Activated T-cell treated with anti-CD3 and anti-CD28 coated beads, Interleukin-2, amount 50 U/mL, for 24 hours (primary cell): Measurements from ENCODE around the gene GRK3.

Source experiments
- DNase-seq: peaks from one replicate; pipeline ENCODE4 v3.0.0-alpha.2; 2020
- H3K27ac Mint-ChIP-seq: 2 replicates; pipeline ENCODE4 v1.8.0; 2020; ENCODE audit warnings: mild to moderate bottlenecking, mixed read lengths
- H3K27me3 Mint-ChIP-seq: 2 replicates; pipeline ENCODE4 v1.8.0; 2020; ENCODE audit warnings: mixed read lengths
- H3K36me3 Mint-ChIP-seq: 2 replicates; pipeline ENCODE4 v1.8.0; 2020; ENCODE audit warnings: low read depth, mixed read lengths
- H3K4me1 Mint-ChIP-seq: 2 replicates; pipeline ENCODE4 v1.8.0; 2020; ENCODE audit warnings: low read depth, mixed read lengths
- H3K4me3 Mint-ChIP-seq: 2 replicates; pipeline ENCODE4 v1.8.0; 2020; ENCODE audit warnings: mild to moderate bottlenecking, moderate library complexity, mixed read lengths
- H3K9me3 Mint-ChIP-seq: 2 replicates; pipeline ENCODE4 v1.8.0; 2020; ENCODE audit warnings: mixed read lengths

GRK3 gene

GRCh38 chr22:25741692-25742626 lies 177.5 kb downstream of the GRK3 start, which contains the start of gene MYO18B:
Gene MYO18B (plus strand): TSS chr22:25742188. CDS start chr22:25761093, 18,905 bp downstream.
- no peaks in the 10 kb centered on the region for H3K9me3 Mint-ChIP-seq
- H3K4me3 Mint-ChIP-seq = no peak within 1 kb of the TSS
- H3K27me3 Mint-ChIP-seq = peaks cover 5% of the 10 kb centered on the region
- H3K27ac Mint-ChIP-seq = no peak within 1 kb of the TSS
- no peak for DNase-seq
- peaks cover 22% of the 10 kb centered on the region for H3K4me1 Mint-ChIP-seq
- no peaks in the 10 kb centered on the region for H3K36me3 Mint-ChIP-seq

GRCh38 chr22:25742918-25743708 lies 178.6 kb downstream of the GRK3 start:
- no peaks in the 10 kb centered on the region for H3K36me3 Mint-ChIP-seq
- H3K27me3 Mint-ChIP-seq = peaks cover 9% of the 10 kb centered on the region
- H3K4me3 Mint-ChIP-seq = no peak overlapping the region
- peaks cover 14% of the 10 kb centered on the region for H3K4me1 Mint-ChIP-seq
- DNase-seq = no peak
- no peaks in the 10 kb centered on the region for H3K9me3 Mint-ChIP-seq
- H3K27ac Mint-ChIP-seq = no peak overlapping the region

- Mint-ChIP-seq H3K4me3 (no peak overlapping the region), H3K36me3 (no peaks in the 10 kb centered on the region), H3K4me1 (peaks cover 22% of the 10 kb centered on the region), H3K9me3 (no peaks in the 10 kb centered on the region), H3K27ac (no peak overlapping the region), H3K27me3 (peaks cover 10% of the 10 kb centered on the region)
- no peak for DNase-seq
Observed at GRCh38 chr22:25744694-25745093, 180.2 kb downstream of the GRK3 start.

GRCh38 chr22:25745341-25746011 lies 181.0 kb downstream of the GRK3 start:
- Mint-ChIP-seq H3K27ac (peak overlapping the region; percentile 42), H3K4me1 (peaks cover 30% of the 10 kb centered on the region), H3K4me3 (no peak overlapping the region), H3K9me3 (no peaks in the 10 kb centered on the region), H3K27me3 (peaks cover 10% of the 10 kb centered on the region), H3K36me3 (no peaks in the 10 kb centered on the region)
- DNase-seq = no peak

- Mint-ChIP-seq H3K9me3 (no peaks in the 10 kb centered on the region), H3K4me3 (no peak overlapping the region), H3K27me3 (peaks cover 10% of the 10 kb centered on the region), H3K36me3 (no peaks in the 10 kb centered on the region), H3K27ac (peak overlapping the region; percentile 42), H3K4me1 (peaks cover 34% of the 10 kb centered on the region)
- no peak for DNase-seq
Observed at GRCh38 chr22:25746012-25746373, 181.5 kb downstream of the GRK3 start.

- Mint-ChIP-seq H3K27ac (no peak overlapping the region), H3K4me1 (peaks cover 34% of the 10 kb centered on the region), H3K27me3 (peaks cover 16% of the 10 kb centered on the region), H3K9me3 (no peaks in the 10 kb centered on the region), H3K4me3 (no peak overlapping the region), H3K36me3 (no peaks in the 10 kb centered on the region)
- DNase-seq = no peak
Observed at GRCh38 chr22:25747245-25747944, 182.9 kb downstream of the GRK3 start.

GRCh38 chr22:25748140-25748539 lies 183.7 kb downstream of the GRK3 start:
- H3K4me3 Mint-ChIP-seq = no peak overlapping the region
- DNase-seq = no peak
- H3K27ac Mint-ChIP-seq = no peak overlapping the region
- peaks cover 14% of the 10 kb centered on the region for H3K27me3 Mint-ChIP-seq
- H3K4me1 Mint-ChIP-seq = peaks cover 34% of the 10 kb centered on the region
- no peaks in the 10 kb centered on the region for H3K36me3 Mint-ChIP-seq
- no peaks in the 10 kb centered on the region for H3K9me3 Mint-ChIP-seq

GRCh38 chr22:25748704-25749103 lies 184.2 kb downstream of the GRK3 start:
- Mint-ChIP-seq H3K36me3 (no peaks in the 10 kb centered on the region), H3K4me1 (peaks cover 34% of the 10 kb centered on the region)

GRCh38 chr22:25749420-25750169 lies 185.1 kb downstream of the GRK3 start:
- Mint-ChIP-seq H3K27me3 (peaks cover 13% of the 10 kb centered on the region), H3K36me3 (no peaks in the 10 kb centered on the region), H3K9me3 (no peaks in the 10 kb centered on the region), H3K27ac (peak overlapping the region; percentile 87), H3K4me1 (peaks cover 34% of the 10 kb centered on the region), H3K4me3 (peak overlapping the region; percentile 32)
- DNase-seq = no peak

More at GRCh38 chr22:25748704-25749103, 184.2 kb downstream of the GRK3 start:
- no peak for DNase-seq
- H3K27me3 Mint-ChIP-seq = peaks cover 13% of the 10 kb centered on the region
- no peak overlapping the region for H3K4me3 Mint-ChIP-seq
- H3K9me3 Mint-ChIP-seq = no peaks in the 10 kb centered on the region
- H3K27ac Mint-ChIP-seq = no peak overlapping the region

- H3K4me3 Mint-ChIP-seq = no peak overlapping the region
- peak overlapping the region; percentile 87 for H3K27ac Mint-ChIP-seq
Observed at GRCh38 chr22:25750569-25751173, 186.2 kb downstream of the GRK3 start.

GRCh38 chr22:25751174-25751581 lies 186.7 kb downstream of the GRK3 start:
- Mint-ChIP-seq H3K27me3 (peaks cover 13% of the 10 kb centered on the region), H3K9me3 (no peaks in the 10 kb centered on the region), H3K4me3 (no peak overlapping the region), H3K4me1 (peaks cover 23% of the 10 kb centered on the region), H3K36me3 (no peaks in the 10 kb centered on the region), H3K27ac (no peak overlapping the region)
- DNase-seq = no peak

More at GRCh38 chr22:25750569-25751173, 186.2 kb downstream of the GRK3 start:
- Mint-ChIP-seq H3K36me3 (no peaks in the 10 kb centered on the region), H3K4me1 (peaks cover 28% of the 10 kb centered on the region), H3K9me3 (no peaks in the 10 kb centered on the region), H3K27me3 (peaks cover 13% of the 10 kb centered on the region)
- no peak for DNase-seq

- H3K27ac Mint-ChIP-seq = no peak overlapping the region
- no peak overlapping the region for H3K4me3 Mint-ChIP-seq
- no peaks in the 10 kb centered on the region for H3K36me3 Mint-ChIP-seq
- H3K9me3 Mint-ChIP-seq = no peaks in the 10 kb centered on the region
- H3K4me1 Mint-ChIP-seq = peaks cover 20% of the 10 kb centered on the region
- H3K27me3 Mint-ChIP-seq = peaks cover 10% of the 10 kb centered on the region
- DNase-seq = no peak
Observed at GRCh38 chr22:25752615-25753214, 188.2 kb downstream of the GRK3 start.

GRCh38 chr22:25753252-25753651 lies 188.8 kb downstream of the GRK3 start:
- H3K36me3 Mint-ChIP-seq = no peaks in the 10 kb centered on the region
- DNase-seq = no peak
- H3K4me3 Mint-ChIP-seq = no peak overlapping the region
- peaks cover 20% of the 10 kb centered on the region for H3K4me1 Mint-ChIP-seq
- H3K27ac Mint-ChIP-seq = no peak overlapping the region
- H3K9me3 Mint-ChIP-seq = no peaks in the 10 kb centered on the region
- peaks cover 9% of the 10 kb centered on the region for H3K27me3 Mint-ChIP-seq
